ENCODE results near the gene UNC5A. TPM values are rescaled to one million over a fixed set of nuclear protein-coding genes. Genes with fewer than 3 reads are reported as not detected.

UNC5A gene
- polyA plus RNA-seq, 1 donor = 1.0 TPM

DNA sequence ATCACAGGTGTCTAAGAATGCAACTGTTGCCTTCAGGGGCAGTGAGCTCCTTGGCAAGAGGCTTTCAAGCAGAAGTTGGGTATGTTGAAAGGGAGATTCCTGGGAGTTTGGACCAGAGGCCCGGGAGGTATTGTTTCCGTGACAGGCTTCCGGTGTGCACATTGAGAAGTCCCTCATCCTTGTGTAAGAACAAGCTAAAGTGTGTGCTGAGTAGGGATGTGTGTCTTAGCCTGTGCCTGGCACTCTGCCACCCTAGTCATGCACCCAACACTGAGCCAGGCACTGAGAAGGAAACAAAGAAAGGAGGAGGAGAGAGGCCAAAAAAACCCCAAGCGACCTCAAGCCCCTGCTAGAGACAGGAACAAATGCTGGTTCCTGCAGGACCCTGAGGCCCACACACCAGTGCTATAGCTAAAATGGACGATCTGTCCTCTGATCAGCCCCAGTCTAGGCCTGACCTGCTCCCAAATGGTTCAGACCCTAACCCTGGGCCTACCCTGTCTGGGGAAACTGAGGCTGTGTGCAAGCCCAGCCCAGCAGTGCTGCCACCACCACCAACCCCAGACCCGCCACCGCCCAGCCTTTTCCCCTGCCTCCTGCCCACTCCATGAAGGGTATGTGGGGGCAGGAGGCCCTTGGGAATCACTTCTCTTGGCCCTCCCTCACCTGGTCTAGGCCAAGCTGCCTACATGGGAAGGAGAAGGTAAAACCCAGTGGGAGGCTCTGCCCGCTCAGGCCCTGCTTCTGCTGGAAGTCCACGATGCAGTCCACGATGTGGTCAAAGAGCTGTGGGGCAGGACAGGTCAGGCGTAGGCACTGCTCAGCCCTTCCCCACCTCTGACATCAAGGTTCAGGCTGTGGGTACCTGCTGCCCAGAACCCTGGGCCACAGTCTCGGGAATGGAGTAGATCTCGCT is 76.2 kb downstream of the UNC5A start:
- peaks cover under 1% of the 10 kb centered on the region for H3K27me3 ChIP-seq (ENCODE audit: control insufficient read depth, insufficient read depth, low read length)
- no peaks in the 10 kb centered on the region for H3K36me3 ChIP-seq (ENCODE audit: control insufficient read depth, insufficient read depth, low read length)
- WGBS (ENCODE audit: insufficient coverage, low lambda C conversion rate) = 80% methylated on average over 1 of the region's 13 CpGs
- H3K9me3 ChIP-seq (ENCODE audit: control insufficient read depth, low read depth, low read length) = no peaks in the 10 kb centered on the region
- H3K27ac ChIP-seq (ENCODE audit: low read length) = no peak overlapping the region
- no peaks in the 10 kb centered on the region for H3K4me1 ChIP-seq (ENCODE audit: control insufficient read depth, insufficient read depth, low read length)
- DNase-seq = no peak
- H3K4me3 ChIP-seq (ENCODE audit: low read length) = no peak overlapping the region

GRCh38 chr5:176887252-176887849 is 77.0 kb downstream of the UNC5A start:
- no peaks in the 10 kb centered on the region for H3K36me3 ChIP-seq (ENCODE audit: control insufficient read depth, insufficient read depth, low read length)
- peaks cover 3% of the 10 kb centered on the region for H3K27me3 ChIP-seq (ENCODE audit: control insufficient read depth, insufficient read depth, low read length)
- no CpG with 5 or more reads among the region's 28 CpGs for WGBS (ENCODE audit: insufficient coverage, low lambda C conversion rate)
- H3K4me3 ChIP-seq (ENCODE audit: low read length) = no peak overlapping the region
- H3K27ac ChIP-seq (ENCODE audit: low read length) = no peak overlapping the region
- H3K4me1 ChIP-seq (ENCODE audit: control insufficient read depth, insufficient read depth, low read length) = no peaks in the 10 kb centered on the region
- no peaks in the 10 kb centered on the region for H3K9me3 ChIP-seq (ENCODE audit: control insufficient read depth, low read depth, low read length)
- DNase-seq = no peak

DNA sequence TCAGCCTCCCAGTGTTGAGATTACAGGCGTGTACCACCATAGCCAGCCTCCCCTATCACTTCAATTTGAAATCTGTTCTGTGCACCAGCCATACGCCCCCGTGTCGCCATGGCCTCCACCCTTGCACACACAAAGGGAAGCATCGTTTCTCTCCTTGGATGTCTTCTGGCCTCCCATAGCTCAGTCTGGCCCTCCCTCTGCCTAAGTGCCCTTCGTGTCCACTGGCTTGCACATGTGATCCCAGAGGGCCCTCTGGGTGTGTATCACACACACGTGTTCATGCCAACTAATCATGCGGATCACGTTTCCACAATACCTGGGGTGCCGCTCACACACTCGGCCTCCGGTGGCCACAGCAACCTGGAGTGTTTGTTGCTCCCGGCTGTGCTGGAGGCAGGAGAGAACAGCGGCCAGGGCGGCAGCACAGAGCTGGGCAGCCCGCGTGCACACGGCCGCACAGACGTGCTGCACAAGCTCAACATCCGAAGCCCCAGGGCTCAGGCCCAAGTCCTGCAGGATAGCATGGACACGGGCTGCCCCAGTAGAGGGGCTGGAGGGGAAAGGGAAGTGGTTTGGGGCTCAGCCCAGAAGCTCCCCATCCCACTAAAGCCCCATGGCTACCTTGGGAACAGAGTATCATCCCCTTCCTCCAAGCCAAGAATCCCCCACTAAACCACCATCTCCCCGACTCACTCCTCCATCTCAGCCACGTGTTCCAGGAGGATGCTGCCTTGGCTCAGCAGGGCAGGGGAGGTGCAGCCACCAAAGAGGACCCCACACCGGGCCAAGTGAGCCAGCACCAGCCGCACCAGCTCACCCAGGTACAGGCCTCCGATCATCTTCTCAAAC is 77.9 kb downstream of the UNC5A start:
- no peaks in the 10 kb centered on the region for H3K36me3 ChIP-seq (ENCODE audit: control insufficient read depth, insufficient read depth, low read length)
- H3K27me3 ChIP-seq (ENCODE audit: control insufficient read depth, insufficient read depth, low read length) = peaks cover 3% of the 10 kb centered on the region
- H3K4me3 ChIP-seq (ENCODE audit: low read length) = no peak overlapping the region
- H3K9me3 ChIP-seq (ENCODE audit: control insufficient read depth, low read depth, low read length) = no peaks in the 10 kb centered on the region
- DNase-seq = no peak
- no peaks in the 10 kb centered on the region for H3K4me1 ChIP-seq (ENCODE audit: control insufficient read depth, insufficient read depth, low read length)
- no peak overlapping the region for H3K27ac ChIP-seq (ENCODE audit: low read length)
- no CpG with 5 or more reads among the region's 27 CpGs for WGBS (ENCODE audit: insufficient coverage, low lambda C conversion rate)

DNA sequence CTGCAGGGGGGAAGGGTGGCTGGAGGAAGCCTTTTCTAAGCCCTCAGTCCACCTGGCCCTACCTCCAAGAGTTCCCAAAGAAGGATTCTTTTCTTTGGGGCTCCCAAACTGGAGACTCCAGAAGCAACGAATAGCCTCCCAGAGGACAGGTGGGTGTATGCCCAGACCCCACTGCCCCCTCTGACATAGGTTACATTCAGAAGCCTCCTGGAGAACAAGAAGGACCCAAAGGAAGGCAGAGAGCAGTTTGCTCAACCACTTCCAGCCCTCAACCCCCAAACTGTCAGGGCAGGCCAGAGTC is 78.5 kb downstream of the UNC5A start:
- Histone ChIP-seq H3K27me3 (ENCODE audit: control insufficient read depth, insufficient read depth, low read length) (peaks cover 3% of the 10 kb centered on the region), H3K4me3 (ENCODE audit: low read length) (no peak overlapping the region), H3K4me1 (ENCODE audit: control insufficient read depth, insufficient read depth, low read length) (no peaks in the 10 kb centered on the region), H3K9me3 (ENCODE audit: control insufficient read depth, low read depth, low read length) (no peaks in the 10 kb centered on the region), H3K27ac (ENCODE audit: low read length) (no peak overlapping the region), H3K36me3 (ENCODE audit: control insufficient read depth, insufficient read depth, low read length) (no peaks in the 10 kb centered on the region)
- no CpG with 5 or more reads among the region's 1 CpG for WGBS (ENCODE audit: insufficient coverage, low lambda C conversion rate)
- no peak for DNase-seq

- H3K27me3 ChIP-seq (ENCODE audit: control insufficient read depth, insufficient read depth, low read length) = peaks cover 3% of the 10 kb centered on the region
- H3K4me3 ChIP-seq (ENCODE audit: low read length) = no peak overlapping the region
- H3K36me3 ChIP-seq (ENCODE audit: control insufficient read depth, insufficient read depth, low read length) = no peaks in the 10 kb centered on the region
- no CpG with 5 or more reads among the region's 24 CpGs for WGBS (ENCODE audit: insufficient coverage, low lambda C conversion rate)
- H3K4me1 ChIP-seq (ENCODE audit: control insufficient read depth, insufficient read depth, low read length) = no peaks in the 10 kb centered on the region
- DNase-seq = no peak
- H3K9me3 ChIP-seq (ENCODE audit: control insufficient read depth, low read depth, low read length) = no peaks in the 10 kb centered on the region
- H3K27ac ChIP-seq (ENCODE audit: low read length) = no peak overlapping the region
Measured at GRCh38 chr5:176889321-176890280, 79.2 kb downstream of the UNC5A start.

GRCh38 chr5:176890455-176891330 is 80.3 kb downstream of the UNC5A start:
- no peaks in the 10 kb centered on the region for H3K36me3 ChIP-seq (ENCODE audit: control insufficient read depth, insufficient read depth, low read length)
- no peaks in the 10 kb centered on the region for H3K9me3 ChIP-seq (ENCODE audit: control insufficient read depth, low read depth, low read length)
- H3K4me1 ChIP-seq (ENCODE audit: control insufficient read depth, insufficient read depth, low read length) = no peaks in the 10 kb centered on the region
- H3K4me3 ChIP-seq (ENCODE audit: low read length) = no peak overlapping the region
- no CpG with 5 or more reads among the region's 9 CpGs for WGBS (ENCODE audit: insufficient coverage, low lambda C conversion rate)
- H3K27ac ChIP-seq (ENCODE audit: low read length) = no peak overlapping the region
- H3K27me3 ChIP-seq (ENCODE audit: control insufficient read depth, insufficient read depth, low read length) = peaks cover 3% of the 10 kb centered on the region
- DNase-seq = no peak

DNA sequence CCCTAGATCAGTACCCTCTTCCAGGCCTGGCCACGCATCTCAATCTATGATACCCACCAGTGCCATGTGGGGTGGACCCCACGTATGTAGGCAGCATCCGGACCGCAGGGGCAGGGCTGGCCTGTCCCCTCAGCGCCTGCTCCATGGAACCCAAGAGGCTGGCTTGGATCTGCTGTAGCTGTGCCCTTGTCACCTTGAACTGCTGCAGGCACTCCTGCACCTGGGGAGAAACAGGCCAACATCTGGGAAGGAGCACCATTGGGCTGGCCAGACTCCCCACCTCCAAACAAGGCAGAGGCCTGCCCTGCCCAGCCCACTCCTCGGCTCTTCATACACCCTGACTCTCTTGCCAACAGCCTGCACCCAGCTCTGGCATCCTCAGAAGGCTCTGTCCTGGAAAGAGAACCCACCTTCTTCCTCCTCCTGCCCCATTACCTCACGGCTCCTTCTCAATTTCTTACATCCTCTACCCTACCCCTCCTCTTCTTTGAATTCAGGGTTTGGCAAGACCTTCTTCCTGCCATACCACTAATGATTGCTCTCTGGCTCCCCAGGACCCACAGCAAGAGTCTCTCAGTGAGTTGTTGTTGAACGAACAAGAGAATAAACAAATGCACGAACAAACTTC is 81.1 kb downstream of the UNC5A start:
- Histone ChIP-seq H3K36me3 (ENCODE audit: control insufficient read depth, insufficient read depth, low read length) (no peaks in the 10 kb centered on the region), H3K9me3 (ENCODE audit: control insufficient read depth, low read depth, low read length) (no peaks in the 10 kb centered on the region), H3K4me1 (ENCODE audit: control insufficient read depth, insufficient read depth, low read length) (no peaks in the 10 kb centered on the region), H3K27me3 (ENCODE audit: control insufficient read depth, insufficient read depth, low read length) (peaks cover 3% of the 10 kb centered on the region), H3K27ac (ENCODE audit: low read length) (no peak overlapping the region), H3K4me3 (ENCODE audit: low read length) (no peak overlapping the region)
- WGBS (ENCODE audit: insufficient coverage, low lambda C conversion rate) = no CpG with 5 or more reads among the region's 9 CpGs
- no peak for DNase-seq

GRCh38 chr5:176892663-176893062 is 82.3 kb downstream of the UNC5A start:
- Histone ChIP-seq H3K4me1 (ENCODE audit: control insufficient read depth, insufficient read depth, low read length) (no peaks in the 10 kb centered on the region), H3K27ac (ENCODE audit: low read length) (no peak overlapping the region), H3K27me3 (ENCODE audit: control insufficient read depth, insufficient read depth, low read length) (peaks cover 3% of the 10 kb centered on the region), H3K4me3 (ENCODE audit: low read length) (no peak overlapping the region), H3K9me3 (ENCODE audit: control insufficient read depth, low read depth, low read length) (no peaks in the 10 kb centered on the region), H3K36me3 (ENCODE audit: control insufficient read depth, insufficient read depth, low read length) (no peaks in the 10 kb centered on the region)
- no peak for DNase-seq
- WGBS (ENCODE audit: insufficient coverage, low lambda C conversion rate) = no CpG with 5 or more reads among the region's 3 CpGs

GRCh38 chr5:176894298-176894697 is 83.9 kb downstream of the UNC5A start:
- H3K9me3 ChIP-seq (ENCODE audit: control insufficient read depth, low read depth, low read length) = no peaks in the 10 kb centered on the region

More at GRCh38 chr5:176894298-176894697, 83.9 kb downstream of the UNC5A start:
- Histone ChIP-seq H3K4me3 (ENCODE audit: low read length) (no peak overlapping the region), H3K36me3 (ENCODE audit: control insufficient read depth, insufficient read depth, low read length) (no peaks in the 10 kb centered on the region), H3K27me3 (ENCODE audit: control insufficient read depth, insufficient read depth, low read length) (peaks cover 3% of the 10 kb centered on the region), H3K27ac (ENCODE audit: low read length) (no peak overlapping the region), H3K4me1 (ENCODE audit: control insufficient read depth, insufficient read depth, low read length) (no peaks in the 10 kb centered on the region)
- DNase-seq = no peak
- no CpG with 5 or more reads among the region's 6 CpGs for WGBS (ENCODE audit: insufficient coverage, low lambda C conversion rate)

Data from large intestine (tissue), 3 donors.